ENCODE measurements around the gene C16orf86.

C16orf86 gene

DNA sequence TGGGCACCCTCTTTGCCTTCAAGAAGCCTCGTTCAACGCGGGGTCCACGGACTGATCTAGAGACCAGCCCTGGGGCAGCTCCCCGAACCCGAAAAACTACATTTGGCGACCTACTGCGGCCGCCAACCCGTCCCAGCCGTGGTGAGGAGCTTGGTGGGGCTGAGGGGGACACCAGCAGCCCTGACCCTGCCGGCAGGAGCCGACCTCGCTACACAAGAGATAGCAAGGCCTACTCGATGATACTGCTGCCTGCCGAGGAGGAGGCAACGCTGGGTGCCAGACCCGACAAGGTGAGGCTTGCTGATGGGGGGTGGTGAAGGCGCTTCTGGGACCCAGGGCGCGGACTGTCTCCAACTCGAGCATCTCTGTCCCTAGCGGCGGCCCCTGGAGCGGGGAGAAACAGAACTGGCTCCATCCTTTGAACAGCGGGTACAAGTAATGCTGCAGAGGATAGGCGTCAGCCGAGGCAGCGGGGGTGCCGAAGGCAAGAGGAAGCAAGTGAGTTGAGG, 12.2 kb upstream of the C16orf86 start:
- DNase-seq: no peak

DNA sequence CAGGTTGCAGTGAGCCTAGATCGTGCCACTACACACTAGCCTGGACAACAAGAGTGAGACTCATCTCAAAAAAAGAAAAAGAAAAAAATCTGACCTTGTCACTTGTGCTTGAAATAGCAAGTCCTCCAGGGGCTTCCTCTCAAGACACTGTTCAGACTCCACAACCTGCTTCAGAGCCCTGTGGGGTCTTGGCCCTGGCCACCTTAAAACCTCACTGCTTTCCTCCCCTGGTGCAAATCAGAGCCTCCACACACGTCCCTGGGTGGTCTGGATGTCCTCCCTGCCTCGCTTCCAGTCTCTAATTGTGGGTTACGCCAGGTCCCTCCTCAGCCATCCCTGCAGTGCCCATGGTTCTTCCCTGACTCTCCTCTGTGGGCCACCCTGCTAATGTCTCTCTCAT, 11.3 kb upstream of the C16orf86 start:
- DNase-seq: no peak

DNA sequence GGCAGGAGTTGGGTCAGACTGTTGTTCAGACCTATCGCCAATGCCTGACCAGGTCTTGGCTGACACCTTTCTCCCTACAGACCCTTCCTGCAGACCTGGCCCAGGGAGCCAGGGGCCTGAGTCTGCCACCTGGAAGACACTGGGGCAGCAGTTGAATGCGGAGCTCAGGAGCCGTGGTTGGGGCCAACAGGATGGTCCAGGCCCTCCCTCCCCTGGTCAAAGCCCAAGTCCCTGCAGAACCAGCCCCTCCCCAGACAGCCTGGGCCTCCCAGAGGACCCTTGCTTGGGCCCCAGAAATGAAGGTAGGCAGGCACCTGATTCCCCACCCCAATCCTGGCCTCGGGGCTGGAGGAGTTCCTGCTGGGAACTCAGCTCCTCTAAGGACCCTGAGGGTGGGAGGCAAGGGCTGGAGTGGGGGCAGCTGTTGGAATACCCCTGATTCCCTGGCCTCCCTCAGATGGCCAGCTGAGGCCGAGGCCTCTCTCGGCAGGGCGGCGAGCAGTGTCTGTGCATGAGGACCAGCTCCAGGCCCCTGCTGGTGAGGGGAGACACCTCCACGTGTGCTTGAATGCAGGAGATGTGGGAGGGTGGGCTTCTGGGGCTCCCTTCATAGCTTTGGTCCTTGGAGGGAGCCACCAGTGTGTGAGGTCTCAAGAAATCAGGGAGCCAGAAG, 10.1 kb upstream of the C16orf86 start:
- no peak for DNase-seq

DNA sequence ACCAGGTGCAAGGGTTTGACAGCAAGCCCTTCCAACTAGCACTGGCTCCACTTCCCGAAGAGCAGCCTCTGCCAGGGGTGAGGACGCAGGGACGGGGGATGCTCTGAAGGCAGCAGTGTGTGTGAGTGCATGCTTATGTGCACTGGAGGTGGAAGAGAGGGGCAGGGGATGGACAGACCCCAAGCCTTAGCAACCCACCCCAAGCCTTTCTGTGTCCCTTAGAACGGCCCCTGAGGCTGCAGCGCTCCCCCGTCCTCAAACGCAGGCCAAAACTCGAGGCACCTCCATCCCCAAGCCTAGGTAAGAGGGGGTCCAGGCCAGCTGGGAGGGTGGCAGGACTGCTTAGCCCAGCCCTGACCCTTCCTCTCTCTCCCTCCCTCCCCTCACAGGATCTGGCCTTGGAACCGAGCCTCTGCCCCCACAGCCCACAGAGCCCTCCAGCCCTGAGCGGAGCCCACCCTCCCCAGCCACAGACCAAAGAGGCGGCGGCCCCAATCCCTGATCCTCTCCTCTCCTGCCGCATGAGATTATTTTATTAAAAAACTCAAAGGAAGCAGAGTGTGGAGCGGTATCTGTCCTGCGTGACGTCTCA, 9.5 kb upstream of the C16orf86 start:
- no peak for DNase-seq

DNA sequence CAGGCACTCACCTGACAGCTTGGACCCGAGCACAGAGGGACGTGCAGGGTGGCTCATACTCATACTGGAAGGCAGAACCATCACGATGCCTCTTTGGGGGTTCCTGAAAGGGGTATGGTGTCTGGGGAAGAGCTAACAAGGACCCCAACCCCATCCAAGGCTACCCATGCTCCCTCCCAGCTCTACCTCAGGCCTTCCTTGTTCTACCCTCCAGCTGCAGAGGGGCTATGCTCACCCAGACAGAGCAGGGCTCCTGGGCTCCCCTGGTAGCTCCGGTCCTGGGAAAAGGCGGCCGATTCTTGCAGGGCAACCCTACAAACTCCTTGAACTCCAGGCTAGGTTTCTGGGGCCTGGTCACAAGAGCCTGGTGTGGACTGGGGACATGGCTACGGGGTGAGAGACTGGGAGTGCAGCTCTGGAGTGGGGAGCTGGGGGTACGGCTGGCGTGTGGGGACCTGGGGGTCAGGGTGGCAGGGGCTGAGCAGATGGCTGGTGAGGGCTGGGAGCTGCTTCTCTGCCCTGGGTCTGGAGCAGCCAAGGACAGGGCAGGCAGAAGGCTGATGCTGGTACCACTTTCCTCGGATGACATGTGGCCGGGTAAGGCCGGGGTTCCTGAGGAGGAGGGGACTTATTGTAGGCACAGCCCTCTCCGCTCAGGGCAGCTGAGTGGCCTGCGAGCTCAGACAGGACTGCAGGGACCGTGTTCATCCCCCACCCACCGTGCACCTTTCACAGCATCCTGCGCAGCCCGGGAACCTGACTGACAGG, 8.7 kb upstream of the C16orf86 start:
- no peak for DNase-seq

DNA sequence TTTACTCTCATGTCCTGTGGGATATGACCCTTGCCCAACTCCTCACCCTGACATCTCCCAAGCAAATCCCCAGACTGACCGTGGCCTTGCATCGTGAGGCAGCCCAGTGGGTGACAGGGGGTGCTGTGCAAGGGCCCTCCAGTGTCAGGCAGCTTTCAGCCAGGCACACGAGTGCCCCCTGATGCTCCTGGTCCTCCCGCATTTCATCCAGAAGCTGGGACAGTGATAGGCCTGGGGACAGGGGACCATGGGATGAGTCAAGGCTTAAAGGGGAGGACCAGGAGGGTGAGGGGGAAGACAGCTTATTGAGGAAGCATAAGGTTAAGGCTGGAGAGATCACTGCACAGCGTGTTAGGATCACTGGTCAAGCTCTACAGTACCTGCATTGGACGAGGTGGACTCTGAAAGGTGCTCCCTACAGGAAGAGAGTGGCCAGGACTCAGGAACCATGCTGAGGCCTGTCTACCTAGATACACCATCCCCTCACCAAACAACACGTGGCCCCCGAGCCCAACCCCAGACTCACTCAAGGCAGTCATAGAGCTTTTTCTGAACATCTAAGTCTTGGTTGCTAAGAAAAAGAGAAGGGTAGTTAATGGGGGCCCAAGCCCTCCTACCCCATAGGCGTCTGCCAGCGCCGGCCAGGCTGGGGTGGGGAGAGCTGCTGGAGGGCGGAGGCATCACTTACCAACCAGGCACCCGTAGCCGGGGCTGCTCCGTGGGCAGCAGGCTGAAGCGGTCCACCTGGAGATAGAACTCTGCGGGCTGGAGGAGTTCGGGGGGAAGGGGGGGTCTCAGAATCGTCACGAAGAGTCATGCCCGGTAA, 7.6 kb upstream of the C16orf86 start:
- no peak for DNase-seq

DNA sequence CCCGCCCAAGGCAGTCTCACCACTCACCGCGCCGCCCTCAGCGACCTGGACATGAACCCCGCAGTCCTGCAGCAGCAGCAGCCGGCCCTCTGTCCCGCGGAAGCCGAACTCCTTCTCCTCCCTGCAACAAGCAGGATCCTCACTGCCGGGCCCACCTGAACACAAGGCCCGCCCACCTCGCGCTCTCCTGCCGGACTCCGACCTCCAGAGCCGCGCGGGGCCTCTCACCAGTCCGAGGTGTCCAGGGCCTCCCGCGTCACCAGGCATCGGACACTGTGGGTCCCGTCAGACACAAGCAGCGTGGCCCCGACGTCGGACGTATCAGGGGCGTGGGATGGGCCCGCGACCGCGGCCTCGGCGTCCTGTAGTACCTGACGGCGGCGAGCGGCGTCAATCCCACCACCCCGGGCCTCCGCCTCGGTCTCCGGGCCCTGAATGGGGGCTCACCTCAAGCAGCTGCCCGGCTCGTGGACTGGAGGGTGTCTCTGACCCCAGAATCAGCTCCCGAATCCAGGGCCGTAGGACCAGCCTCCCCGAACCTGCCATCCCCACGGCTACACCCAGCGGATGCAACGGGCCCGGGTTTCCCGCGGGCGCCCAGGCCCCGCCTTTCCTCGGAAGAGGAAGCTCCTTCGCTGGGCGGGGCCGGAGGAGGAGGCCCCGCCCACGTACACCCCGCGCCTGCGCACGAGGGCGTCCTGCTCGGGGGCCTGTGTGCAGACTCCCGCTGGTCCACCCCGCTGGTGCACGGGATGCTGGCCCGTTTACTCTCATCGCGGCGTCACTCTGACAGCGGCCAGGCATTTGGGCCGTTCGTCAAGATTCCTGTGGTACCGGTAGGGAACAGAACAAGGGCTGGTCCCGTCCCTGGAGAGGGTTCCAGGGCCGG, 6.7 kb upstream of the C16orf86 start, which contains the start of gene ACD:
Gene ACD (minus strand): TSS at position 586 of the 889 bp plus-strand sequence. CDS start 40 bp downstream, at position 546.
- DNase-seq: peak; percentile 90

DNA sequence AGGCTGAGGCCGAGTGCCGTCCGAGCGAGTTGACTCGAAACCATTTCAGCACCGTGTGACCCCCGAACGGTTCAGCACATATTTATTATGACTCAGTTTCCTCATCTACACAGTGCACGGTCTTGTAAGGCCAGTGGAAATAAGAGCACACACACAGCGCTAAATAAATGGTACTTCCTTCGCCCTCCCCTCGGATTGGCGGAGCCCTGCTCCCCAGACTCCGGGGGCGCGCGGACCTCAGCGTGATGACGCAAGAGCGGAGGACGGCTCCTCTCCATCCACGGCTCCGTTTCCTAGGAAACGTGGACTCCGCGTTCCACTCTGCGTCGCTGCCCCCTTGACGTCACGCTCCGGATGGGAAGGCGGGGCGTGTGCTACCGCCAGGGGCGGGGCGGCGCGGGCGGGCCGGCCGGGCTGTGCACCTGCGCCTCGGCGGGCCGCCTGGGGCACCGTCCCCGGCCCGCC, 6.0 kb upstream of the C16orf86 start, which contains the start of gene PARD6A:
Gene PARD6A (plus strand): TSS at position 397 of the 465 bp plus-strand sequence. CDS start 79 bp downstream, outside the sequence.
- peak; percentile 98 for DNase-seq

DNA sequence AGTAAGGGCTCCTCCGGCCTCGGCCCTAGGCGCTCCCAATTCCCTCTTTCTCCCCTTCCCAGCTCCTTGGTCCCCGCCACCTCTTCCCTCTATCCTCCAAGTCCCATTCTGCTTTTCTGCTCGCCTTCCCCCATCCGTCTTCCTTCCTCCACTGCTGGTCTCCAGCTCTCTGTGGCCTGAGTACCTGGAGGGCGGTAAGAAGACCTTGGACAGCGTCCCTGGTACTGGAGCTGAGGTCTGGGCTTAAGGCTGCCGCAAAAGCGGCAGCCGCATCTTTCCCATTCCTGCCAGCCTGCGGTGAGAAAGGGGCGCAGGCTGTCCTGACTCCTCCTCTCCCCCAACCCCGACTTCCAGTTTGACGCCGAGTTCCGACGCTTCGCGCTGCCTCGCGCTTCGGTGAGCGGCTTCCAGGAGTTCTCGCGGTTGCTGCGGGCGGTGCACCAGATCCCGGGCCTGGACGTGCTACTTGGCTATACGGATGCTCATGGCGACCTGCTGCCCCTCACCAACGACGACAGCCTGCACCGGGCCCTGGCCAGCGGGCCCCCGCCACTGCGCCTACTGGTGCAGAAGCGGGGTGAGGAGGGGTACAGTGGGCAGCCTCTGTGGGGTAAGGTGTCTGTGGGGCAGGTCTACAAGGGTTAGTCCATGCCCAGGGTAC, 5.4 kb upstream of the C16orf86 start:
- peak; percentile 67 for DNase-seq

DNA sequence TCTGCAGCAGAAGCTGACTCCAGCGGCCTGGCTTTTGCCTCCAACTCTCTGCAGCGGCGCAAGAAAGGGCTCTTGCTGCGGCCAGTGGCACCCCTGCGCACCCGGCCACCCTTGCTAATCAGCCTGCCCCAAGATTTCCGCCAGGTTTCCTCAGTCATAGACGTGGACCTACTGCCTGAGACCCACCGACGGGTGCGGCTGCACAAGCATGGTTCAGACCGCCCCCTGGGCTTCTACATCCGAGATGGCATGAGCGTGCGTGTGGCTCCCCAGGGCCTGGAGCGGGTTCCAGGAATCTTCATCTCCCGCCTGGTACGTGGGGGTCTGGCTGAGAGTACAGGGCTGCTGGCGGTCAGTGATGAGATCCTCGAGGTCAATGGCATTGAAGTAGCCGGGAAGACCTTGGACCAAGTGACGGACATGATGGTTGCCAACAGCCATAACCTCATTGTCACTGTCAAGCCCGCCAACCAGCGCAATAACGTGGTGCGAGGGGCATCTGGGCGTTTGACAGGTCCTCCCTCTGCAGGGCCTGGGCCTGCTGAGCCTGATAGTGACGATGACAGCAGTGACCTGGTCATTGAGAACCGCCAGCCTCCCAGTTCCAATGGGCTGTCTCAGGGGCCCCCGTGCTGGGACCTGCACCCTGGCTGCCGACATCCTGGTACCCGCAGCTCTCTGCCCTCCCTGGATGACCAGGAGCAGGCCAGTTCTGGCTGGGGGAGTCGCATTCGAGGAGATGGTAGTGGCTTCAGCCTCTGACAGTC, 4.5 kb upstream of the C16orf86 start:
- no peak for DNase-seq

DNA sequence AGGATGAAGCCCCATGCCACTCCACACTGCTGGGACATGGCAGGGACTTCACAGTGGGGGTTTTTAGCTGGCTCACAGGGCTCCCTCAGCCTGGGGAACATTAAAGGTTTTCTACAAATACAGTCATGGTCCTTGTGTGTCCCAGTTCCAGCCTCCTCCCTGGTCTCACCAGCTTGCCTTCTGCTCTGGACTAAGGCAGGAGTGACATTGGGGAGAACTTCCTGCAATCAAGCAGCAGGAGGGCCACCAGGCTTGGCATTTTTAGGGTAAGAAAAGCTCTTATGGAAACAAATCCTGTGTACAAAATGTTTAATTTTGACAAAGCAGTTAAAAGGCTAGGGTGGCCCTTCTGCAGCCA, 4.0 kb upstream of the C16orf86 start:
- no peak for DNase-seq

DNA sequence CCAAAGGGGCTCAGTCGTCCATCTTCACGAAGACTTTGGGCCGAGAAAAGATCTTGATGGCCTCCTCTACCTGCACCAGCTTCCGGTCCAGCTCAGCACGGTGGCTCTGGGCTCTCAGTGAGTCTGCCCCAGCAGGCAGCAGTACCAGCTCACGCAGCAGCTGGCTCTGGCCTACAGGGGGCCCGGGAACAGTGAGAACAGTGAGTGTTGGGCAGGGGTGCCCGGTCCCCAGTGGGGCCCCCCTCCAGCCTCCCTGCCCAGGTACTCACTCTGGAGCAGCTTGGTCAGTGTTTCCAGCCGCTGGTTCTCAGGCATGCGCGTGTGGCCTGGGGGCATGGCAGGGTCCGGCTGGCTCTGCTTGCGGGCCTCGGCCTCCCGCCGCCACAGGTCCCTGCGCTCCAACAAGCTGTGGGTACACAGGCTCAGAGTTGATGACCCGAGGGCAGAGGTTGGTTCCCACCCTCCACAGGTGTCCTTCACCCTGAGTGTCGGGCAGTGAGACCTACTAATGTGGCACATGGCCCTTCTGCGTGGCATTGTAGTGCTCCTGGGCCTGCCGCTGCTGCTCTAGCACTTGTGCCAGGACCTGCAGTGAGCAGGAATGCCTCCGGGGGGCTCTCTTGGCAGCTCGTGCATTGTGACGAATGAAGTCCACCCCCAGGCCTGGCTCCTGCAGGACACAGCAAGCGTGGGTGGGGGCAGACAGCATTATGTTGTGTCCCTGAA, 3.3 kb upstream of the C16orf86 start:
- DNase-seq: peak; percentile 23

DNA sequence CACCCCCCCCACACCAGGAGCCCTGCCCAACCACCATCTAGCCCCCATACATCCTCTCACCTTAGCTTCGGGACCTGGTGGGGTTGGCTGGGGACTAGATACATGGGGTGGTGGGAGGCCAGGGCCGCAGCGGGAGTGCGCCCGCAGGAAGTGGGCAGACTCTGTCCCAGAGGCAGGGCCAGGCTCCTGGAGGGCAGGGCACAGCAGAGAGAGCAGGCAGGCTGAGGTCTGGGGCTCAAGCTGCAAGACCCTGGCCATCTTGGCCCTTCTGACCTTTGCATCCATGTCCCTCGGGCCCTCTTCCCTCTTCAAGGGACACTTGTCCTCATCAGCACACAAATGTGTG, 2.8 kb upstream of the C16orf86 start:
- DNase-seq: no peak

DNA sequence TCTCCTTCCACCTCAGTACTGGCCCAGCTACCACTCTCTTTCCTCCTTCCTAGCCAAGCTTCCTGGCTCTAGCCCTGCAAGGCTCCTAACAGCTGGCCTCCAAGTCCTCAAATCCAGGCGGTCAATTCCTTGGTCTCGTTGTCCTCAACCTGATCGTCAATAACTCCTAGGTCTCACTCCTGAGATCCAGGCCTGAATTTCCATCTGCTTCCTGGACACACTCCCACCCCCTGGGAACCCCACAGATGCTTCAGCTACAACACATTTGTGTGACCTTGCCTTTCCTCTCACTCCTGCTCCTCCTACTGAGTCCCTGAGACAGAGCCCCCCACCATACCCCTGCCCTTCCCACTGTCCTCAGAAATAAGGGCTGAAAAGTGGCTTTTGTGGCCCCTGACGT, 2.4 kb upstream of the C16orf86 start:
- DNase-seq: no peak

DNA sequence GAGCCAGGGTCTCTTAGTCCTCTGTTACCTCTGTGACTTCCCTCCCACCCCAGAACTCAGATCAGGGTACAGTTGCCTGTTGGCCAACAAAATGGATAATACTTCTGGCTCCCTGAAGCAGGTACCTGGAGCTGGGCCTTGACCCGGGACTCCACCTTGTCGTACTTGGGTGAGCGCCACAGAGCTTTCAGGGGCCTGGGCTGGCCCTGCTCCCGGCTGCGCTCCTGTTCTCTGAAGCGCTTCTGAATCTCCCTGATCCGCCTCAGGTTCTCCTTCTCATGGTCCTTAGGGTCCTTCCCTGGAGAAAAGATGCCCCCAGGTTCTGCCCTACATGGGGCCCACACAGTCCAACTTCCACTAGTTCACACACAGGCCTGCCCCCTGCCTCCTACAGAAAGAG, 1.7 kb upstream of the C16orf86 start:
- no peak for DNase-seq

DNA sequence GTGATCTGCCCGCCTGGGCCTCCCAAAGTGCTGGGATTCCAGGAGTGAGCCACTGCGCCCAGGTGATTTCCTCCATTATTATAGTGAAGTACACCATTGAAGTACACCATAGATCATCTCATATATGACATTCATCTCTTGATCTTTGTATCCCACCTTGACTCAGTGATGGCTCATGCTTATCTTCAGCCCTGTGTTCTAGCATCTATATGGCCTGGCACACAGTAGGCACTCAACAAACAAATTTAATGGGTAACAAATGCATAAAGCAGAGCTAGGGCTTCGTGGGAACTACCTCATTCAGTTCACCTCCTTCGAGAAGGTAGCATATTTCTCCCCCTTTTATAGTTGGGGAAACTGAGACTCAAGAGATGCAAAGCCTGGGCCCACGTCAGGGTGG, 1.0 kb upstream of the C16orf86 start:
- no peak for DNase-seq

DNA sequence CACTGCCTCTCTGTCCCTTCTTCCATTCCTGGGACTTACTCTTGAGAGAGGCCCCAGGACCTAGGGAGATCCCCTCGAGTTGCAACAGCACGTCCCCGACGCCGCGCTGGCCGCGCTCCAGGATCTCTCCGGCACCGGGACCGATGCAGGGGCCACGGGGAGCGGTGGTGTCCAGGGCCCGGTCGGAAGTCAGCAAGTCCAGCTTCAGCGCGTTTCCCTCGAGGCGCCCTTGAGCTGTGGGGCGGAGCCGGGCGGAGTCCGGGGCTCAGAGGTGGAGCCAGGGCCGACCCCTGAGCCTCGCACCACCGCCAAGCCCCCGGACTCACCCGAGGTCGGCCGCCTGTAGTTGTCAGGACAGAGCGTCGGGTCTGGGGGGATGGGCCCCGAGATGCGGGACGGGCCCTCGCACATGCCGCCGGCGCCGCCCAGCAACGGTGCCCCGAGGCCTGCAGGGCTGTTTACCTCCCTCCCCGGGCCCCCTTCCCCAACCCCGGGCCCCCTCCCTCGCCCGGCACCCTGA, 522 bp upstream of the C16orf86 start:
- DNase-seq: peak; percentile 33

DNA sequence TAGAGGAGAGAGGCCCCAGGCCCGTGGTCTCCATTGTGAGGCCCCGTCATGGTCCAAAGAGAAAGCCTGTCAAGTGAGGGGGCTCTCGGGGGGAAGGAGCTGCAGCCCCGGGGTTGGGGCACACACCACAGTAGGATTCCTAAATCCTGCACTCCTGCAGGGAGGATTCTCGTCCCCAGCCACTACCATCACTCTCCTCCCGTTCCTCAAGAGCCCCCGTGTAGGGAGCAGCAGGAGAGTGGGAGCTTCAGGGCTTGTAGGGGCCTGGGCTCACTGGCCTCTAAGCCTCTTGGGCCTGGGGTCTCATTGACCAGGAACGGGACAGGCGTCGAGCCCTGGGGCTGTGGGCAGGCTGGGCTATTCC, 821 bp downstream of the C16orf86 start:
- DNase-seq: no peak

DNA sequence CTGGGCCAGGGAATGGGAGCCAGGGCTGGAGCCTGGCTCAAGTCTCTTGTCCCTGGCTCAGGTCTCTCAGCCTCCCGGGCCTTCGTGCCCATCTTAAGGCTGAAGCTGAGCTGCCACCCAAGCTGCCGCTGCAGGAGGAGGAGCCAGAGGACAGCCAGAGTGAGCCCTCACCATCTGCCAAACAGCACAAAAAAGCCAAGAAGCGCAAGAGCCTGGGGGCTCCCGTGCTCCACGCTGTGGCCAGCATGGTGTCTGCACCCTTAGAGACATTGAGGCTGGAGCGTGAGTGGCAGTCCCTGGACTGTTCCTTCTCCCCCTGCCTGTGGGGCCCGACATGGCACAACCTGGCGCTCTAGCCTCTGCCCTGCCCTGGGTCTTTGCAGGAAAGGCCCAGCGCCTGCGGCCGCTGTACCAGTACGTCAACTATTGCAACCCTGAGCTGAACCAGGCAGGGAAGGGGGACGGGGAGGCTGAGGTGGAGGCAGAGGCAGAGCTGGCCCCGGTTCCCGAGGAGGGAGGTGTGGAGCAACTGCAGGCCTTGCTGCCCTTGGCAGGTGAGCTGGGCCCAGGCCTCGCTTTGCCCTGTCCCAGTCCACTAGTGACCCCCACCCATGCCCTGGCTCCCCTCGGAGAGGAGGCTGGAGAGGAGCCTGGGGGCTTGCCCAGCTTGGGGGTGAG, 1.3 kb downstream of the C16orf86 start:
- peak; percentile 75 for DNase-seq
